GM12878 (cell line): ENCODE results near the gene SRI.

Experiments used
- BRCA1 ChIP-seq: IDR thresholded peaks from 2 replicates; pipeline ENCODE4 v1.6.1; 2011; ENCODE audit warnings: low read depth, low read length, improper control_type of control experiment
- CTCF ChIP-seq, 3 experiments: IDR thresholded peaks in 2 of 3; conservative IDR thresholded peaks in 1 of 3; 2 replicates each; pipeline ENCODE4 v1.5.1; 2011; ENCODE audit warnings: low read depth in 3 of 3, low read length in 3 of 3, mild to moderate bottlenecking in 3 of 3, control low read depth in 2 of 3, moderate library complexity in 2 of 3, inconsistent platforms in 1 of 3, mixed read lengths in 1 of 3; ENCODE audit not compliant: control insufficient read depth in 2 of 3, insufficient read depth in 1 of 3; ENCODE audit errors: extremely low read depth in 1 of 3
- NBN ChIP-seq: fragments of 450-650 bp; IDR thresholded peaks from 2 replicates; pipeline ENCODE4 v1.6.1; 2016

GRCh38 chr7:88259656-88260380 lies 40.0 kb upstream of the SRI start:
- TF ChIP-seq BRCA1 (no peak), CTCF (IDR thresholded peaks at IDR 0.05 in 2 of 3, conservative IDR thresholded peaks at IDR 0.05 in 1 of 3; ENCODE audit: control insufficient read depth in 2 of 3, extremely low read depth in 1 of 3, insufficient read depth in 1 of 3, low read depth in 3 of 3, low read length in 3 of 3) (no peak), NBN (no peak)
